Measurements from ENCODE around the gene SNCAIP. TPM values are rescaled to one million over a fixed set of nuclear protein-coding genes. Genes with fewer than 3 reads are reported as not detected.
"Not testable (repeated sequence)": the region's sequence is repeated elsewhere in the genome, so short reads cannot be mapped to it uniquely, and the experiment has no call there.

The SNCAIP gene
- total RNA-seq, 2 donors from 2014 or later: 5.1 to 8.2 TPM

GRCh38 chr5:122371511-122372151 is 59.6 kb downstream of the SNCAIP start:
- Histone ChIP-seq H3K27ac (no peak overlapping the region), H3K36me3 (no peaks in the 10 kb centered on the region), H3K27me3 (replicated peaks; ENCODE audit: insufficient read depth) (no peaks in the 10 kb centered on the region), H3K9me3 (no peaks in the 10 kb centered on the region), H3K4me3 (no peak overlapping the region), H3K4me1 (replicated peaks) (no peaks in the 10 kb centered on the region)
- intact Hi-C loops (cut with DNase I): no loop called here
- DNase-seq (ENCODE audit: low spot score): no peak
- TF ChIP-seq CTCF (IDR thresholded peaks at IDR 0.05): no peak
- TF ChIP-seq POLR2A (IDR thresholded peaks at IDR 0.05): no peak
- no peak for TF ChIP-seq POLR2AphosphoS5 (IDR thresholded peaks at IDR 0.05)
- 59% methylated on average over 2 of the region's 2 CpGs for WGBS

GRCh38 chr5:122374110-122374509 is 62.1 kb downstream of the SNCAIP start:
- Histone ChIP-seq H3K4me1 (replicated peaks) (no peaks in the 10 kb centered on the region), H3K9me3 (no peaks in the 10 kb centered on the region), H3K27ac (no peak overlapping the region), H3K4me3 (no peak overlapping the region), H3K27me3 (replicated peaks; ENCODE audit: insufficient read depth) (no peaks in the 10 kb centered on the region), H3K36me3 (no peaks in the 10 kb centered on the region)
- TF ChIP-seq POLR2AphosphoS5 (IDR thresholded peaks at IDR 0.05) (no peak), CTCF (IDR thresholded peaks at IDR 0.05) (no peak), POLR2A (IDR thresholded peaks at IDR 0.05) (no peak)
- intact Hi-C loops (cut with DNase I): no loop called here
- no peak for DNase-seq (ENCODE audit: low spot score)

- H3K27ac ChIP-seq: no peak overlapping the region
- no peak overlapping the region for H3K4me3 ChIP-seq
- no peaks in the 10 kb centered on the region for H3K36me3 ChIP-seq
- DNase-seq (ENCODE audit: low spot score): no peak
- no peaks in the 10 kb centered on the region for H3K27me3 ChIP-seq (replicated peaks; ENCODE audit: insufficient read depth)
- no peaks in the 10 kb centered on the region for H3K9me3 ChIP-seq
- TF ChIP-seq CTCF (IDR thresholded peaks at IDR 0.05): no peak
- no peaks in the 10 kb centered on the region for H3K4me1 ChIP-seq (replicated peaks)
- intact Hi-C loops (cut with DNase I): no loop called here
- 89% methylated on average over 2 of the region's 2 CpGs for WGBS
Measured at GRCh38 chr5:122375801-122376200, 63.8 kb downstream of the SNCAIP start.

GRCh38 chr5:122376250-122376649 is 64.2 kb downstream of the SNCAIP start:
- Histone ChIP-seq H3K4me3 (no peak overlapping the region), H3K4me1 (replicated peaks) (no peaks in the 10 kb centered on the region), H3K36me3 (no peaks in the 10 kb centered on the region), H3K9me3 (no peaks in the 10 kb centered on the region), H3K27ac (no peak overlapping the region), H3K27me3 (replicated peaks; ENCODE audit: insufficient read depth) (no peaks in the 10 kb centered on the region)
- intact Hi-C loops (cut with DNase I): no loop called here
- TF ChIP-seq POLR2A (IDR thresholded peaks at IDR 0.05) (no peak), CTCF (IDR thresholded peaks at IDR 0.05) (no peak)
- DNase-seq (ENCODE audit: low spot score): no peak

GRCh38 chr5:122377026-122377425 is 65.0 kb downstream of the SNCAIP start:
- WGBS: 97% methylated on average over 1 of the region's 1 CpG
- intact Hi-C loops (cut with DNase I): no loop called here
- H3K4me1 ChIP-seq (replicated peaks): no peaks in the 10 kb centered on the region
- H3K36me3 ChIP-seq: no peaks in the 10 kb centered on the region
- no peak overlapping the region for H3K4me3 ChIP-seq
- H3K9me3 ChIP-seq: no peaks in the 10 kb centered on the region
- TF ChIP-seq CTCF (IDR thresholded peaks at IDR 0.05) (no peak), POLR2A (IDR thresholded peaks at IDR 0.05) (no peak), POLR2AphosphoS5 (IDR thresholded peaks at IDR 0.05) (no peak)
- DNase-seq (ENCODE audit: low spot score): no peak
- no peaks in the 10 kb centered on the region for H3K27me3 ChIP-seq (replicated peaks; ENCODE audit: insufficient read depth)
- no peak overlapping the region for H3K27ac ChIP-seq

GRCh38 chr5:122382938-122383337 is 70.9 kb downstream of the SNCAIP start:
- H3K27me3 ChIP-seq (replicated peaks; ENCODE audit: insufficient read depth); H3K4me1 ChIP-seq (replicated peaks); H3K9me3 ChIP-seq; H3K27ac ChIP-seq; H3K4me3 ChIP-seq; H3K36me3 ChIP-seq; intact Hi-C loops (cut with DNase I); DNase-seq (ENCODE audit: low spot score): not testable (repeated sequence)
- 88% methylated on average over 16 of the region's 16 CpGs for WGBS

Data from prostate gland (tissue), 2 donors.